GM19468 (cell line): ENCODE measurements around the gene CRACR2A.
A peak's percentile ranks its signal among the peaks of the same experiment; 100 is the strongest.

Experiments
- ATAC-seq: cut with Tn5 transposase; IDR thresholded peaks from one replicate; pipeline ENCODE4 v1.9.1; 2021; ENCODE audit warnings: mild to moderate bottlenecking, moderate library complexity, moderate number of reproducible peaks; ENCODE audit not compliant: unreplicated experiment; ENCODE audit errors: extremely low read depth

CRACR2A gene

GRCh38 chr12:3753544-3754284 is 805 bp upstream of the CRACR2A start:
- ATAC-seq = no peak

- ATAC-seq = peak; percentile 32
Measured at GRCh38 chr12:3752096-3752709, 706 bp downstream of the CRACR2A start.

- no peak for ATAC-seq
Measured at GRCh38 chr12:3751151-3752095, 1.5 kb downstream of the CRACR2A start.

DNA sequence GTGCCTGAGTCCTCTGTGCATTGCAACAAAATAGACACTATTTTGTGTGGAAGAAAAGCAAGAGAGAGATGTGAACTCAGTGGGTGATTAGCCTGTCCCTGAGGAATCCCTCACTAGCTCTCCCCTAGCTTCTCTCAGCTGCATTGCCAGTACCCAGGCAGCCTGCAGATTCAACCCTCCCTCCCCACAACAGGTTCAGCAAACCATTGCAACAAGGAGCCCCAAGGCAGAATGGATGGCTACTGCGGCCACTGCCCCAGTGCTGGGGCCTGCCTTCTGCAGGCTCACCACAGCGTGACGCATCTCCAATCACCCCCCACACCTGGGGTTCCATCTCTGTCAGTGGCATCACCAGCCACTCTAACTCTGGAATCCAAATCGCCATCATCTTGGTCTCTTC is 2.3 kb downstream of the CRACR2A start:
- no peak for ATAC-seq

DNA sequence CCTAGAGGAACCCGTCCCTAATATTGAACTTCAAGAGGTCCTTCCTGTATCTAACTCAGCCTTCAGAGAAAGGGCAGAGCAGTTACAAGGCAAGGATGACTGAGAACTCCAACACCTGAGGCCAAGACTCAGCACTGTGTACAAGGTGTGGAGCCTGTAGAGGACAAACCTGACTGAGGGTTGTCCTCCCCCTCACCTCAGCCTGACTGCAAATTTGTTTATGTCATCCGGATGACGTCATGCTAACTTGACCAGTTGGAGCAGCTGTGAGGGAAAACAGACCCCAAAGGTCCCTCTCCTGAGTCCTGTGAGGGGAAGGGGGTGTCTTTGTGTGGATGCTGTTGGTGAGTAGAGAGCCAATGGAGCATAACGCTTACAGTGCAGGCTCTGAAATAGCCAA is 4.3 kb downstream of the CRACR2A start:
- ATAC-seq = no peak

DNA sequence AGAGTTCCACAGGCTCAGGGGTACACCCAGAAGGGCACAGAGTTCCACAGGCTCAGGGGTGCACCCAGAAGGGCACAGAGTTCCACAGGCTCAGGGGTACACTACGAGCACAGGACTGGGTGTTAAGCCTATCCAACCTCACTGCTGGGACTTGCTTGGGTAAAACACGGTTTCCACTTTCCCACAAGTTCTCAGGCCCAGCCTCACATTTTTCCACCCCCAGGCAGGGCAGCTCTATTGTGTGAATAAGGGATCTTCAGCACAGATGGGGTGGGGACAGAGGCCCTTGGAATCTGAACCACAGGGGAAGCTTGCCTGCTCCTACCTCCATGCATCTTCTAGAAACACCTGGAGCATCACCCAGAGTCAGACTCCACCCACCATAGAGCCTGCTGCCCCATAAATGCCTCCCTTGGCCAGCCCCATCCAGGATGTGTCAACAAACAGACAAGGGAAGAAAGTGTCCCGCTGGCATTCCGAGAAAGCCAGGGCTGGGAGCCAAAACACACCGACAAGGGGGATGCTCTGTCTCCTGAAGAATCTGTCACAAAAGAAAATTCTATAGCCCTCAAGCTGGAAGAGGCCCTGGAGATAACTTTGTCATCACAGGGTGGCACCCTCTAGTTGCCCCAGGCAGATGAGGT is 4.8 kb downstream of the CRACR2A start:
- ATAC-seq = no peak

- no peak for ATAC-seq
Measured at GRCh38 chr12:3747543-3747942, 5.4 kb downstream of the CRACR2A start.

DNA sequence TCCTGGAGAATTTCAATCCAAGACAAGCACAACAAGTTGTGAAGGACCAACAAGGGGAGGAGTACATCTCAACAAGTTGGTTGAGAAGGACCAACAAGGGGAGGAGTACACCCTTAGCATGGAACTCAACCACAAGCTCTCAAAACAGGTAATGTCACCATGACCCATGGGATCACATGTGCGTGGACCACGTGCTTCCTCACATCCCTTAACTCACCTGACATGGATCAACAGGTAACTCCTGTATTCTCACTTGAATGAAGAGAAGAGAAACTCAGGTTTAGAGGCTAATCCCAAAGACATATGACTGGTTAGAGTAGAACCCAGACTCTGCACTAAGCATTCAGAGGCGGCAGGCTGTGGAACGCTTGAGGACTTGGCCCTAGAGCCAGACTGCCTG is 6.2 kb downstream of the CRACR2A start:
- no peak for ATAC-seq

DNA sequence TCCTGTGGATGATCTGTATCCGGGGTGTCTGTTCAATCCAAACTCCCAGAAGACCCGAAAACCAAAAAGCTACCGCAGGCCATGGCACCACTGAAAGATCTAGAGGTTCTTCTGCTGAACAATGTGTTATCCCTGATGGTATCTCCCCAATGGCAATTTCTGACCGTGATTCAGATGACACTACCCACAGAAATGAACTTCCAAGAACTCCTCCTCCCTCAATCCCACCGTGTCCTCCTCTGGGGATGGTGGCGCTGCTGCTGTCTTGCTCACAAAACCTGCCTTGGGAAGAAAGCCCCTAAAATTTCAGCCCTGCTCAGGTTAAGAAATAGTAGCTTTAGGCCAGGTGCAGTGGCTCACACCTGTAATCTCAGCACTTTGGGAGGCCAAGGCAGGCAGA is 7.8 kb downstream of the CRACR2A start:
- no peak for ATAC-seq

- no peak for ATAC-seq
Measured at GRCh38 chr12:3744229-3744901, 8.5 kb downstream of the CRACR2A start.

DNA sequence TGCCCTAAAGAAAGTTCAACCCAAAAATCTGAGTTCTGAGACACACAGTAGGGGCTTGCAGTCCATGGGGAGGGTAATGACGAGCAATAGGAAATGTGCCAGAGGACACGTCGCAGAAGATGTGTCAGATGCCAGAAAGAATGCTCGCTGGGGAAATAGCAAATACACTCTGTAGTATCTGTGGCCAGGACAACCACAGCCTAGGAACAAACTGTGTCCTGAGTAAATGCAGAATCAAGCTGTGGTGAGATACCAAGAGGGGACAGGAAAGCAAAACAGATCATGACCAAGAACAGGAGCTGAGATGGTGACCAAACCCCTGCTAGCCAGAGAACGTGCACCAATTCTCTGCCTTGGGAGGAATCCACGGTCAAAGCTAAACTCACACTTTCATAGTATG is 9.1 kb downstream of the CRACR2A start:
- no peak for ATAC-seq

DNA sequence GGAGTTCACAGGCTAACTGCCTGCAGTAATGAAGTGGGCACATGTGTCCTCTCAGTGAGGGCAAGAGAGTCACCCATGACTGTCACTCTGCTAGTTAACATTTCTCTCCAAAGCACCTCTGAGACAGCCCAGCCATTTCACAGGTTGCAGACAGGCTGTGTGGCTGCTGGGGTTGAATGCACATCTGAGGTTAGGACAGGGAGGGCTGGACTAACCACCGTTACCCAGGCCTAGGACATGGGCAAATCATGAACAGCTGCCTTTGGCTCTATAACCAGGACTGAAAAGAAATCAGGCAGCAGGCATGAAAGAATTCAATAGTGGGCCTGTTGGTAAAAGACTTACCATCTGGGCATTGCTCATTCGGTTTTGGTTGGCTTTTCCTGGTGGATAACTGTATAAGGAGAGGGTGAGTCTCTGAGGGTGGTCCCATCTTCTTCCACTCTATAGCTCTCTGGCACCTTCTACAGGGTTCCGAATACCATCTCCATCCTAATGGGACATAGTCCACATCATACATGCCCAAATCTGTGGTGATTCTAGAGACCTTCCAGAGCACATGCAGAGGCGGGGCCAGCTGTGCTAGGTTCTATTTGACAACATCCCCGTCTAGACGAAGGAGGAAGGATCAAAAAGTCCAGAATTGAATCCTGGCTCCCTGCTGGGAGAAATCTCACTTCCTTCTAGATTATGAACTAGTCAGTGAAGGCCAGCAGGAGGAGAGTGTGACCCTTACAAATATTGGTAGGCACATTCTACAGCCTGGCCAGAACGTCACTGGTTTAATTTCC is 10.8 kb downstream of the CRACR2A start:
- ATAC-seq = no peak

GRCh38 chr12:3740480-3741231 is 12.3 kb downstream of the CRACR2A start:
- ATAC-seq = no peak

GRCh38 chr12:3735432-3735831 is 17.5 kb downstream of the CRACR2A start:
- no peak for ATAC-seq

GRCh38 chr12:3732901-3733300 is 20.0 kb downstream of the CRACR2A start:
- no peak for ATAC-seq

DNA sequence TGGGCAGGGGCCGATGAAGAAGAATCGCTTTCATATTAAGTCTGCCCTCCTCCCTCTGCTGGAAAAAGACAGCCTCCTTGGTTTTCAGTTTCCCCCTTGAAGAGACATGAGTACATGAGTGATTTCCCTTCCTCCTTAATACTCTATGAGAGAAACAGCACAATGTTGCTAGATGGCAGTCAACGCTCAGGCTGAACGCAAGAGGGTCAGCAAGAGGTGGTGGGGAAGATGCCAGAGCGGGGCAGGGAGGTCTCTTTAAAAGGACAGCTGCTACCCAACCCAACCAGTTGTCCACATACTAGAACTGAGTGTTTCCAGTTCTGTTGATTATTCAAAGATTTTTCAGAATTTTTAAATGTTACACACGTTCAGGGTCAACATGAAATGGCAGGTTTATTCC is 22.8 kb downstream of the CRACR2A start:
- ATAC-seq = no peak

GRCh38 chr12:3728686-3729085 is 24.2 kb downstream of the CRACR2A start:
- ATAC-seq = no peak

GRCh38 chr12:3727877-3728632 is 24.9 kb downstream of the CRACR2A start:
- ATAC-seq = peak; percentile 56
